RWPE1 (cell line): Measurements from ENCODE around the gene OR2D3.

ENCODE experiments used
- CTCF ChIA-PET: fragments of 350-600 bp; sonication (Branson Sonifier 250); formaldehyde crosslinking; extraction: SDS; loops from one replicate; lab custom pipeline; 2021; lab: Yijun Ruan, JAX
- POLR2A ChIA-PET: fragments of 400-600 bp; formaldehyde crosslinking; extraction: SDS; loops from one replicate; lab custom pipeline; 2020; ENCODE audit warnings: antibody characterized with exemption; ENCODE audit not compliant: low non-redundant PET; lab: Yijun Ruan, JAX
- DNase-seq: peaks from one replicate; pipeline ENCODE4 v3.0.0; 2012; ENCODE audit warnings: low spot score
- H3K27ac ChIP-seq: fragments of 450-650 bp; 2 replicates; pipeline ENCODE4 v1.5.1; 2017
- TF ChIP-seq, protein P1 (sequence below): fragments of 450-650 bp; conservative IDR thresholded peaks from 2 replicates; pipeline ENCODE4 v1.5.1; 2017; ENCODE audit warnings: low read depth, mild to moderate bottlenecking

The OR2D3 gene

DNA sequence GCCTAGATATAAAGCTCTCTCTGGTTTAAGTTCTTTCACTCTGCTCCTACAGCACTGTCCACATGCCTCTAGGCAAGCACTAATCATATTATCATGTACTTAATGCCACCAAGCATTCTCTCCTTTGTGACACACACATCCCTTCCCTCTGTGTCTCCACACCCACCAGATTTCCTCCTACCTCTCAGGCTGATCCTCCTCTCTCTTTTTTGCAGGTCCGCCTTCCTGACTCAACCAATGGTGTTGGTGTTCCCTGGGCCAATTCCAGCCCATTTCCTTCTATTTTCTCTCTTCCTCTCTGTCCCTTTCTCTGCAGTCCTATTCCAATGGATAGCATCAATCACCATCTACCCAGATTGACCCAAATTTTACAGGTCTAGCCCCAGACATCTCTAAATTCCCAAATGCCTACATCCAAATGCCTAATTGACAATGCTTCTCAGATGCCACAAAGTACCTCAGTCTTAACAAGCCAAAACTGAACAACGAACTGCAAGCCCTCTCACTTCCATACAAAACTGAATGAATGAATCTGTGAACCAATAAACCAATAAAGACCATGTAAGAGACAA is 4.9 kb downstream of the OR2D3 start:
- H3K27ac ChIP-seq = peak overlapping the region; percentile 75
- TF ChIP-seq, protein P1, sequence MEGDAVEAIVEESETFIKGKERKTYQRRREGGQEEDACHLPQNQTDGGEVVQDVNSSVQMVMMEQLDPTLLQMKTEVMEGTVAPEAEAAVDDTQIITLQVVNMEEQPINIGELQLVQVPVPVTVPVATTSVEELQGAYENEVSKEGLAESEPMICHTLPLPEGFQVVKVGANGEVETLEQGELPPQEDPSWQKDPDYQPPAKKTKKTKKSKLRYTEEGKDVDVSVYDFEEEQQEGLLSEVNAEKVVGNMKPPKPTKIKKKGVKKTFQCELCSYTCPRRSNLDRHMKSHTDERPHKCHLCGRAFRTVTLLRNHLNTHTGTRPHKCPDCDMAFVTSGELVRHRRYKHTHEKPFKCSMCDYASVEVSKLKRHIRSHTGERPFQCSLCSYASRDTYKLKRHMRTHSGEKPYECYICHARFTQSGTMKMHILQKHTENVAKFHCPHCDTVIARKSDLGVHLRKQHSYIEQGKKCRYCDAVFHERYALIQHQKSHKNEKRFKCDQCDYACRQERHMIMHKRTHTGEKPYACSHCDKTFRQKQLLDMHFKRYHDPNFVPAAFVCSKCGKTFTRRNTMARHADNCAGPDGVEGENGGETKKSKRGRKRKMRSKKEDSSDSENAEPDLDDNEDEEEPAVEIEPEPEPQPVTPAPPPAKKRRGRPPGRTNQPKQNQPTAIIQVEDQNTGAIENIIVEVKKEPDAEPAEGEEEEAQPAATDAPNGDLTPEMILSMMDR = no peak
- DNase-seq = peak; percentile 1
- ChIA-PET POLR2A (no interaction called here), CTCF (interaction anchor here (0.6 kb wide), 1 partner anchor 627 kb away, joined by 5 read pairs; no protein-coding TSS in a partner anchor)

DNA sequence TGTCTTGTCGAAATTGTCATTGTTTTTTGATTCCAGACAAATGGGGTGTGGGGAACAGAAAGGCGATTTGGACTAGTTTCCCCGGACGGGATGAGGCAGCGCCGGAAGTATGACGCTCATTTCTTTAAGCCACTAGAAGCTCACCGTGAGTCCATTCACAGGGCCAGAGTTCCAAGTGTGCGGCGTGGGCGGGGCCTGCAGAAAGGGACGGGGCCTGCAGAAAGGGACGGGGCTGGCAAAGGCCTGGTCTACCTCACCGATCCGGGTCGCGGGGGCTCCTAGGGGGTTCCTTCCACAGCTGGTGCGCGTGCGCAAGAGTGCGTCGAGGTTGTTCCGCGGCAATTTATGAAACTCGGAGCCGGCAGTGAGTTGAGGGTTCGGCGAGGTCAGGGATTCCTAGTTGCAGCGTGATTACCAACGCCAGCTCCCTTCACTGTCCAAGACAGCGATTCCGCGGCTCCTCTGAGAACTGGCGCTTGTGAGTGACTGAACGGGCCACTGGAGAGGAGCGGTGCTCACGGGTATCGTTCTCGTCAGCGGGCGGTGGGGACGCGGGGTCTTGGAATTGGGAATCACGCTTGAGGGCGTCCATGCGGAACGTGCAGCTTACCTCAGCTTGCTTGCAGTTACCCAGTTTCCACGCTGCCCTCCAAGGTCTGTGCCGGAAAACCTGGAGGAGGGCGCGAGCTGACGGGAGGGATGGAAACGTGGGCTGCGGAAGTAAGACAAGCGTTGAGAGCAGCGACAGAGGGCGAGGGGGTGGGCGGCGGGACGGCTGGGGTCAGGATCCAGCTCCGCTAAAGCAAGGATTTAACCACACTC is 5.6 kb downstream of the OR2D3 start, which contains the start of gene ZNF215:
Gene ZNF215 (plus strand): TSS at position 219 of the 822 bp plus-strand sequence. CDS start 5,847 bp downstream, outside the sequence.
- TF ChIP-seq, protein P1 = no peak
- peak; percentile 67 for DNase-seq
- H3K27ac ChIP-seq = peak within 1 kb of the TSS; percentile 75
- CTCF ChIA-PET = interaction anchor here (0.6 kb wide), 1 partner anchor 628 kb away, joined by 5 read pairs; no protein-coding TSS in a partner anchor
- POLR2A ChIA-PET = no interaction called here

DNA sequence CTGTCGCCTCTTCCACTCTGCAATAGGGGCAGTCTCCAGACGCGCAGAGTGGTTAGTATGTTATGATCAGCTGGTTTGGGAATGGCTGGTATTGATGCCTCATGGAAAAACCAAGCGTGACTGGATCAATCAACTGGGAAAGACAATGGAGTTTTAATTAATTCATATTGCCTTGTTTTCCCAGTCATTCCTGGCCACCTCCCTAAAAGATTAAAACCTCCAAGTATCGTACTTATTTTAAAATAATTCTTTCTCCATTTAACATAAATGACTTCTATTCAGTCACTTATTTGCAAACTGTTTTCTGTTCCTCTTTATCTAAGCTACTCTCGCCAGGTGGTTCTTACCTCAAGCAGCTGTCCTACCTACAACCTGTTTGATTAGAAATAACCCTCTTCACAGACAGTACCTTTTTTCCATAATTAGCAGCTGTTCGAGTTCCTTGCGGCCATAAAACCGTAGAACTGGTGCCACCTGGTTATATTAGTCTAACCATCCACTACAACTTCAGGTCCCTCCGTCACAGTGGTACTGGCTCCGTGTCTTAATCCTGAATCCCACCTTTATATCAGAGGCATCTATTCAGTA is 6.3 kb downstream of the OR2D3 start:
- ChIA-PET CTCF (no interaction called here), POLR2A (no interaction called here)
- TF ChIP-seq, protein P1 = no peak
- DNase-seq = peak; percentile 7
- H3K27ac ChIP-seq = peak overlapping the region; percentile 75

DNA sequence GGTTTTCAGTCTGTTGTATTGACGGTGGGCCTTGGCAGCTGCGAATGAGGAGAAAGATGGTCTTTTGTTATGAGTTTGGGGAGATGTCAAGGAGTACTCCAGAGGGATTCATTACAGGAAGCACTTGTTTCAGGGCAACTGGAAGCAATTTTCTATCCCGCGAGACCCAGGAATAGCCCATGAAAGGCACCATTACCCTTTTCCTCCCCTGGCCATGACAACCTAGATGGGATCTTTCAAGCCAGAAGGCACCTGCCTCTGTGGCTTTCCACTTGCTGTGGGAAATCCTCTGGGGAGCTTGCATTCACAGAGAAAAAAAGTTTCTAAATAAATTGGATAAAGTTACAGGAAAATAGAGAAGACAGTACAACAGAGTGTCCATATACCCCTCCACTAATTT is 8.1 kb downstream of the OR2D3 start:
- TF ChIP-seq, protein P1 = no peak
- H3K27ac ChIP-seq = no peak overlapping the region
- no peak for DNase-seq
- POLR2A ChIA-PET = no interaction called here
- CTCF ChIA-PET = interaction anchor here (0.6 kb wide), 1 partner anchor 387 kb away, joined by 3 read pairs; no protein-coding TSS in a partner anchor

DNA sequence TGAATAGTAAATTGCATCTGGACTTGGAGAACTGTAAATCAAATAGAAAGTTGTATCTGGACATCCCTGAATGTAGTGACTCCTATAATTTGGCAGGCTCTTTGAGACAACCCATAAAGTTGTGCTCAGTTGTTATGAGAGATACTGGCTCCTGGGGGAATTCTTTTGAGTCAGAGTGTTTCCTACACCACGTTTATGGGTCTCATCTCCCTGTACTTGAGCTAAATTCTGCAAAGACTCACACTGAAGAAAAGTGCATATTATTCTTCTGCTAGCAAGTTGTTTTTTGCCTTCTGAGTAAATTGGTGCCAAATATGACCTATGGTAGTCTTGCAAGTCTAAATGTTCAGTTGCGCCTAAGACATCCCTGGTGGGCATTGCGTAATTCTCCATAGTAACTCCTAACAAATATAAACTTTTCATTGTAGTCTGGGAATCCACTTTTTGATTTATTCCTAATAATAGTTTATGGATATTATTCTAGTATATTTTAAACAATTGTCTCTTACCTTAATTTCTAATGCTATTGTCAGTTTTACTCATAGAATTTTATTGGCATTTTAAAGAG is 10.4 kb downstream of the OR2D3 start:
- no peak for DNase-seq
- CTCF ChIA-PET = no interaction called here
- TF ChIP-seq, protein P1 = no peak
- POLR2A ChIA-PET = no interaction called here
- no peak overlapping the region for H3K27ac ChIP-seq

DNA sequence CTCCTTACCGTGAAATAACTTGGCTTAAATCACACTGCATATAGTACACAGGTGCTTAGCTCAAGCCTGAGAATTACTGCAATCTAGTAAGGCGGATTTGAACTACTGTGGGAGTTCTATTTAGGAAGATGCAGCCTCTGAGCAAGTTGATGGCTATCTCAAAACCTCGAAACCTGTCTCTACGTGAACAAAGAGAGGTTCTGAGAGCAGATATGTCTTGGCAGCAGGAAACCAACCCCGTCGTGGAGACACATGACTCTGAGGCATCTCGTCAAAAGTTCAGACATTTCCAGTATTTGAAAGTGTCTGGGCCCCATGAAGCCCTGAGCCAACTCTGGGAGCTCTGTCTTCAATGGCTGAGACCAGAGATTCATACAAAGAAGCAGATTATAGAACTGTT is 11.3 kb downstream of the OR2D3 start:
- TF ChIP-seq, protein P1 = no peak
- CTCF ChIA-PET = no interaction called here
- no peak overlapping the region for H3K27ac ChIP-seq
- POLR2A ChIA-PET = no interaction called here
- DNase-seq = no peak
